GM18951 (cell line): ENCODE results near the gene TAOK1.

Experiments used
- POLR2A ChIP-seq: IDR thresholded peaks from 4 replicates; pipeline ENCODE4 v1.6.1; 2011; ENCODE audit warnings: mild to moderate bottlenecking; ENCODE audit not compliant: insufficient read length, insufficient read depth; ENCODE audit errors: extremely low read depth
- in situ Hi-C: fragments of 300-500 bp; cut with MboI; formaldehyde crosslinking; loops from one replicate; pipeline ENCODE4 v1.12.0; 2022; ENCODE audit warnings: low sequenced_read_pairs, mixed read lengths, inconsistent platforms; ENCODE audit not compliant: unreplicated experiment

TAOK1 gene

GRCh38 chr17:29390851-29391631 lies 878 bp downstream of the TAOK1 start:
- TF ChIP-seq POLR2A, result no peak
- in situ Hi-C loops, result no loop called here

- in situ Hi-C loops, result no loop called here
- TF ChIP-seq POLR2A, result no peak
Measured at GRCh38 chr17:29393436-29393835, 3.3 kb downstream of the TAOK1 start.

- TF ChIP-seq POLR2A, result no peak
- in situ Hi-C loops, result no loop called here
Measured at GRCh38 chr17:29394761-29395160, 4.6 kb downstream of the TAOK1 start.

GRCh38 chr17:29396066-29396465 lies 5.9 kb downstream of the TAOK1 start:
- in situ Hi-C loops, result no loop called here
- TF ChIP-seq POLR2A, result no peak

GRCh38 chr17:29399634-29400033 lies 9.5 kb downstream of the TAOK1 start:
- no peak for TF ChIP-seq POLR2A
- in situ Hi-C loops, result no loop called here

GRCh38 chr17:29400818-29401217 lies 10.7 kb downstream of the TAOK1 start:
- TF ChIP-seq POLR2A, result no peak
- in situ Hi-C loops, result no loop called here

- in situ Hi-C loops, result no loop called here
- TF ChIP-seq POLR2A, result no peak
Measured at GRCh38 chr17:29401258-29401657, 11.1 kb downstream of the TAOK1 start.

- no peak for TF ChIP-seq POLR2A
- in situ Hi-C loops, result no loop called here
Measured at GRCh38 chr17:29407856-29408255, 17.7 kb downstream of the TAOK1 start.

- no peak for TF ChIP-seq POLR2A
- in situ Hi-C loops, result no loop called here
Measured at GRCh38 chr17:29409963-29410362, 19.8 kb downstream of the TAOK1 start.

- TF ChIP-seq POLR2A, result no peak
- in situ Hi-C loops, result no loop called here
Measured at GRCh38 chr17:29412780-29413565, 22.8 kb downstream of the TAOK1 start.

- no peak for TF ChIP-seq POLR2A
- in situ Hi-C loops, result no loop called here
Measured at GRCh38 chr17:29420128-29420527, 30.0 kb downstream of the TAOK1 start.

GRCh38 chr17:29430275-29430674 lies 40.1 kb downstream of the TAOK1 start:
- TF ChIP-seq POLR2A, result no peak
- in situ Hi-C loops, result no loop called here

- no peak for TF ChIP-seq POLR2A
- in situ Hi-C loops, result no loop called here
Measured at GRCh38 chr17:29433541-29433940, 43.4 kb downstream of the TAOK1 start.

GRCh38 chr17:29434550-29434949 lies 44.4 kb downstream of the TAOK1 start:
- in situ Hi-C loops, result no loop called here

More at GRCh38 chr17:29434550-29434949, 44.4 kb downstream of the TAOK1 start:
- no peak for TF ChIP-seq POLR2A
